HT-29 (cell line): ENCODE measurements around the gene XPO5. TPM values are rescaled to one million over a fixed set of nuclear protein-coding genes. Genes with fewer than 3 reads are reported as not detected.
"Not testable (repeated sequence)": the region's sequence is repeated elsewhere in the genome, so short reads cannot be mapped to it uniquely, and the experiment has no call there.

Experiments
- DNase-seq: peaks from one replicate; pipeline ENCODE4 v3.0.0-alpha.2; 2015; ENCODE audit warnings: low spot score
- total RNA-seq: library from RNA; depleted of rRNA; stranded (reverse); fragments of >200 nt; shearing (Covaris generic); gene quantifications from 2 replicates; pipeline ENCODE4 v1.2.3, GENCODE V29; 2014

The XPO5 gene
- total RNA-seq, 1 experiment from 2014 or later = 65.9 TPM

- DNase-seq = not testable (repeated sequence)
Measured at GRCh38 chr6:43498291-43498690, 77.5 kb downstream of the XPO5 start.

GRCh38 chr6:43497689-43498088 is 78.1 kb downstream of the XPO5 start:
- DNase-seq = no peak

DNA sequence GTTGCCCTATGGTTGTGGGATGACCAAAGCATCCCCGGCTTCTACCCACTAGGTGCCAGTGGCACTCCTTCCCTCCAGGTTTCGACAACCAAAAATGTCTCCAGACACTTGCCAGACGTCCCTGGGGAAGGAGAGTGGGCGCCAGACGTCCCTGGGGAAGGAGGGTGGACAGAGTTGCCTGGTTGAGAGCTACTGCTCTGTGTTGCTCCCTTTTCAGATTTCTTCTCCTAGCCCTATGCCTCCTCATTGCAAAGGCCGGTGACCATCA is 78.8 kb downstream of the XPO5 start:
- no peak for DNase-seq

DNA sequence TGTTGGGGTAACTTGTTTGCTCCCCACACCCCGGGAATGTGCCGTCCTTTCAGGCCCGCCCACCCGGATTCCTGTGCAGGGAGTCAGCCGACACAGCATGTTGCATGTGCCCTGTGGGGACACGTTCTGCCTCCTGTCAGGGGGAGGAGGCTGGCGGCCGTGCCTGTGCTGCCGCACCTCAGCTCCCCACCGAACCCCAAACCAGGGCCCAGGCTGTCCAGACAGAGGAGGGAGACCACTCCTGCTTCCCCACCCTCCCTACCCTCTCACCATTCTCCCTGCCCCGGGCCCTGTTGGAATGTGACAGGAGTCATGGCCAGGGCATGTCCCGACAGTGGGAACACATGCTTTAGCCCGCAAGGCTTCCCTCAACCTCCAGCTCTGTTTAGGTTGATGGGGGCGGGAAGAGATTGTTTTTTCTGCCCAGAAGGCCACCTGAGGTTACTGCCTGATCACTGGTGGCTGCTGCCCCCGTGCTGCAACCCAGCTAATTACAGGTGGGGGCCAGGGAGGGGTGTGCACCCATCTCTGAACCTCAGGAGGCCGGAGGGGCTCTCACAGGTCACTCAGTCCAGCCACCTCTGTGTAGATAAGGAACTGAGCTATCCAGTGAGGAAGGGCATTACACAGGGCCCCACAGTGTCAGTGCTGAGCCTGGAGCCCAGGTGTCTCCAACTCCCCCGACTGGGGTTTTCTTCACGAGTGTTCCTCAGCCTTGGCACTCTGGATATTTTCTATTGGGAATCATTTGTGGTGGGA is 79.3 kb downstream of the XPO5 start:
- DNase-seq = peak; percentile 58

DNA sequence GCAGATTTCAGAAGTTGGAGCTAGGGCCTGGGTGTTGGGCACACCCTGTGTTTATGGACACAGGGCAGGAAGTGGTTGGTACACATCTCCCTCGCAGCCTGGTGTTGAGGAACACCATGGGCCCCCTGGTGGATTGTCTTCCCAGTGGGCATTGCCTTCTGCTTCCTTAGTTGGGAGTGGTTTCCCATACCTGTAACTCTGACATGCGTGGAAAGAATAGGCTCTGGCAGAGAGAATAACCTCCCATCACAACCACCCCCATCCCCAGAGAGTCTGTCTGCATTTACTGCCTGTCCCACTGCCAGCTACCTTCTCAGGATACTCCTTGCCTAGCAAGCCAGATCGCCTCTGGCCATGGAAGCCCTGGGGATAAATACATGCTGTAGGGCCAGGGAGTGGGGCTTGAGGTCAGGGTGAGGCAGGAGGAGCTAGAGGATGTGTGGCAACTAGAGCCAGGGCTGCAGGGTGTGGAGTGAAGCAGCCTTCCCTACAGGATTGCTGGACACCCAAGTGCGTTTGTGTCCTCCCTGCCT is 80.4 kb downstream of the XPO5 start:
- DNase-seq = peak; percentile 54

DNA sequence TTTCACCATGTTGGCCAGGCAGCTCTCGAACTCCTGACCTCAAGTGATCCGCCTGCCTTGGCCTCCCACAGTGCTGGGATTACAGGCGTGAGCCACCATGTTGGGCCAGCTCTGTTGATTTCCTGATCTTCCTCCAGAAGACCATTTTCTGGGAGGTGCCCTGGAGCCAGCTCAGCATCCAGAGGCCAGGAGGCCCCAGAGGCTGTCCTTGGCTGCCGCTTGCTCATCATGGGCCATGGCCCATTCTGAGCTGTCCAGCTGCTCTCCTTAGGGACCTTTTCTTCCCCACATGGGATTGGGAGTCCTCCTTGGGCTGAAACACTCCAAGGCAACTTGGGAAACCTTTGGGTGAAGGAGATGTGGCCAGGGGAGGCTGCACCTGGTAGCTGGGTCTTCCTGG is 81.1 kb downstream of the XPO5 start:
- no peak for DNase-seq

DNA sequence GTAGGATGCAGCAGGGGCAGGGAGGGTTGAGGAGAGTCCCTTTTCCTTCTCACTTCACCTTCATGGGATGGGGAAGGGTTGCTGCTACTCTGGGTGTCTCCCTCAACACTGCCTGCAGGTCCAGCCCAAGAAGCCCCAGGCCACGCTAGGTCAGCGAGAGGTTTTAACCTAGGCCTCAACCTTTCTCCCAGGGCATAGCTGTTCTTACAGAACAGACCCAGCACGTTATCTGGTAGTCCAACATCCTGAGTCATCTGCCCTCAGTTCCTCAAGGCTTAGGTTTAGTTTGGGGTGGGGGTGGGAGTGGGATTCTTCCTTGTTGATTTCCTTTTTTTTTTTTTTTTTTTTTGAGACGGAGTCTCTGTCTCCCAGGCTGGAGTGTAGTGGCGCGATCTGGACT is 81.5 kb downstream of the XPO5 start:
- no peak for DNase-seq

GRCh38 chr6:43493833-43494232 is 82.0 kb downstream of the XPO5 start:
- no peak for DNase-seq

- DNase-seq = no peak
Measured at GRCh38 chr6:43493230-43493629, 82.6 kb downstream of the XPO5 start.

DNA sequence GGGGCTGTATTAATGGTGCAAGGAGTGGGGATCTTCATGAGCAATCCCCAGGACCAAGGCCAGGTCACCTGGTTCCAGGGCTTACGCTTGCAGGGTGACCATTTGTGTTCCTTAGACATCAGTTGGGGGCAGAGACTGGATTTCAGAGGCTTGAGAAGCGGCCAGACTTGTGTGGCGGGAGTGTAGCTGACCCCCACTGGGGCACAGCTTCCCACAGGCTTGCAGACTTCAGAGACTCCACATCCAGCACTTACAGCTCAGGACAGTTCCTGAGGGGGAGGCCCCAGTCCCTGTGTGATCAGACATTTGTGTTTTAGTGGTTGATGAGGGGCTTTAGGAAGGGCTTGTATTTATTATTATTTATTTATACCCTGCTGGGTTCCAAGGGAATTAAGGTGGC is 83.2 kb downstream of the XPO5 start:
- no peak for DNase-seq

GRCh38 chr6:43491750-43492661 is 83.8 kb downstream of the XPO5 start:
- peak; percentile 60 for DNase-seq

GRCh38 chr6:43490523-43490939 is 85.3 kb downstream of the XPO5 start:
- DNase-seq = no peak

DNA sequence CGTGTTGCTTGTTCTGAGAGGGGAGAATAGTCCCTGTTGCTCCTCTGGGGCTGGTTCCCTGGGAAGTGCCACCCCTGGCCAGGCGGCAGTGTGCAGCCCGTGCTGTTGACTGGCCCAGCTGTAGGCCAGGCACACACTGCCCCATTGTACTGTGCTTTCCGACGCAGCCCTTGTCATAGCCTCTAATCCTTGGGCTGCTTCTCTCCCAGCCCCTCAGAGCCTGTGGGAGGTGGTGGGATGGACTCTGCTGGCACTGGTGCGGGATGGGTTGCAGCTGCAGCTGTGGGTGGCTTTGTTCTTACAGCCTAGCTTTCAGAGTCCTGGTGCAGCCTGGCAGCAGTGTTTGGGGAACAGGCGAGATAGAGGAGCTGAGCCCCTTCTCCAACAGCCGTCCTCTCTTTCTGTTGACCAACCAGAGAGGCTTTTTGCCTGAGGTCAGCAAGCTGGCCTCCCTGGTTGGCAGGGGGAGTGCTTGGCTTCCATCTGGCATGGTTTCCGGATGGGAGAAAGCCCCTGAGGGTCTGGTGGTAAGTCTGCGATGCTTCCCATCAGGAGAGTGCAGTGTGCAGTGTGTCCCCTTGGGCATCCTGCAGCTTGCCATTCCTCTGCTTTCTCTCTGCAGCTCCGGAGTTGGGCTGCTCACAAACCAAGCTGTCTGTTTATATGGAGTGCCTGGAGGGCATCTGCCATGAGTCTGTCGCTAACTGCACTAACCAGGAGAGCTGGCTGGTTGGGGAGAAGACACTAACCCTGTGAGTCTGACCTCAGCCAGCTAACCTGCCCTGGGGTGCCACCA is 86.4 kb downstream of the XPO5 start:
- DNase-seq = no peak

- DNase-seq = no peak
Measured at GRCh38 chr6:43488667-43489276, 87.1 kb downstream of the XPO5 start.

- no peak for DNase-seq
Measured at GRCh38 chr6:43481591-43482236, 94.1 kb downstream of the XPO5 start.

DNA sequence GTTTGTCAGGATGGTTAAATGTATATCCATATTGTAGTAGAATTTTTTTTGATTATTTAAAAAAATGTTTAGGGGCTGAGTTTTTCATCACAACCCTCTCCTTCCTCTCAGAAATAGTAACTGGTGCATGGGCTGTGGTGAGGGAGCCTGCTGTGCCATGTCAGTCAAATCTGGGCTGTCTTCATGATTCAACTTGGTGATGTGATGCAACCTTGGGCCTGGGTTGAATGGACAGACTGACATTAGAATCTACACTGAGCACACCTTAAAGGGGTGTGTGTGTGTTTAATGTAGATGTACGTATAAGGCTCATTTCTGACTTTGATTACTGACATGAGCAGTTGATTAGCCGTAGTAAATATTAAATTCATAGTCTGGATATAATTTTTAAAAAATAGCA is 94.8 kb downstream of the XPO5 start:
- no peak for DNase-seq

GRCh38 chr6:43478008-43478372 is 97.8 kb downstream of the XPO5 start:
- peak; percentile 23 for DNase-seq

DNA sequence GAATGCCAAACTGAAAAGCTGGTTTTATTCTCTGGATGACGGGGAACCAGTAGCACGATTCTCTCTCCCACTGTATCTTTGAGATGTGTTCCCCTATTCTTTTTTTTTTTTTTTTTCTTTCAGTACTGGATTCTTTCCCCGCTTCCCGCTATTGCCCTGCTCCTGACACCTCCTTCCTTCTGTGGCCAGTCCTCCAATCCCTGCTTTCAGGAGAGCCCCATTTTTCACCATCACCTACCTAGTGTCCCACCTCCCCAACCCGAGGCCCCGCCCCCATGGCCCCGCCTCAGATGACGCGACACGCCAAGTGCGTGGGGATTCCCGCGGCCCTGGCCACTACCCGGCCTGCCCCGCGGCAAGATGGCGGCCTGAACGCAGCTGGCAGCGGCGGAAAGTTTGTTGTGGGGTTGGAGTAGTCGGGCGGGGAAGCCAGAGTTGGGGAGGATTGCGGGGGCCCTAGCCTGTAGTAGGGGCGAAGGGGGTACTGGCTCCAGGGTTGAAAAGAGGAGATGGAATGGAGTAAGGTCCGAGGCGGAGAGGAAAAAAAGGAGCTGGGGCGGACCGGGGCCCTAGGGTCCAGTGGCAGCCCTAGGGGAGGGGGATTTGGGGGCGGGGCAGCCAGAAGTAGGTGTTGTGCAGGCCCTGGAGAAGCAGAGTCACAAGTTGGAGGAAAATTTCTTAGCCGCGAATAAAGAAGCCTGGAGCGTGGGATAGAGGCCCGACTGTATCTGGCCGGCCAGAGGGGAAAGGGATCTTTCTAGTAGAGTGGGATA is 98.4 kb downstream of the XPO5 start, which contains the start of gene TJAP1:
Gene TJAP1 (plus strand): TSS at position 336 of the 773 bp plus-strand sequence. CDS start 21,432 bp downstream, outside the sequence.
- DNase-seq = peak; percentile 85

GRCh38 chr6:43476746-43477145 is 99.1 kb downstream of the XPO5 start:
- no peak for DNase-seq

GRCh38 chr6:43475516-43475915 is 100.3 kb downstream of the XPO5 start:
- no peak for DNase-seq
